ENCODE data around the gene AFDN.

AFDN gene

GRCh38 chr6:167797011-167797471, 29.7 kb upstream of the AFDN start:
- TF ChIP-seq CTCF (IDR thresholded peaks at IDR 0.05; ENCODE audit: low read depth, low read length), result no peak
- H3K4me3 ChIP-seq (ENCODE audit: low read depth, low read length), result no peak overlapping the region

DNA sequence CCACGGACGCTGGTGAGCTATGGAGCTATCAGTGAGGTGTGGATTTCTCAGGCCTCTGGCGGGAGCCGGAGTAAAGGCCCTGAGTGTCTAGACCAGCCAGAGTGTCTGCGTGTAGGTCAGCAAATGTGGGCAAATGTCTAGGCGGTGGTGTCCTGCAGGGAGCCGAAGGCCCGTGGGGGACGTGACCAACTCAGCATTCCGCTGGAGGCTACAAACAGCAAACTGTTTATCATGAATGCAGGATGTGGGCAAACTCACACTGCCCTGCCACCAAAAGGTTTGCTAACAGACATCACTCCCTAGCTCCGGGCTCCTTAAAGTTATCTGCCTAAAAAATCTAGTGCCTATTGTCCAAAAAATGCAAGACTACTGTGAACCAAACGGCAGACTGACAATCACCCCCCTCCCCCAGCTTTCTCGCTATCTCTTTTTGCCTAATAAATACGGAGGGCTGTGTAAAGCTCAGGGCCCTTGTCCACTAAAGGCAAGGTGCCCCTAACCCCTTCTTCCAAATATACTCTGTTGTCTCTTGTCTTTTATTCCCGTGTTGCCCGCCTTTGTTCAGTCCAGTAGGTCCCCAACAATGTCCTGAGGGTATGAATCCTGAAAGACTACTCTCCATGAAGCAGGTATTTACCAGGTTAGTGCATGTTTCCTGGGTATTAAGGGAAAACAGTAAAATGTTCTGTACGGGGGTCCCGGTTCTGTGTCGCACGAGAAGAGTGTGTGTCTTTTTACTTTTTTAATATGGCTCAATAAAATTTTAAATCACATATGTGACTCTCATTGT, 29.0 kb upstream of the AFDN start:
- TF ChIP-seq CTCF (IDR thresholded peaks at IDR 0.05; ENCODE audit: low read depth, low read length), result no peak
- H3K4me3 ChIP-seq (ENCODE audit: low read depth, low read length), result no peak overlapping the region

DNA sequence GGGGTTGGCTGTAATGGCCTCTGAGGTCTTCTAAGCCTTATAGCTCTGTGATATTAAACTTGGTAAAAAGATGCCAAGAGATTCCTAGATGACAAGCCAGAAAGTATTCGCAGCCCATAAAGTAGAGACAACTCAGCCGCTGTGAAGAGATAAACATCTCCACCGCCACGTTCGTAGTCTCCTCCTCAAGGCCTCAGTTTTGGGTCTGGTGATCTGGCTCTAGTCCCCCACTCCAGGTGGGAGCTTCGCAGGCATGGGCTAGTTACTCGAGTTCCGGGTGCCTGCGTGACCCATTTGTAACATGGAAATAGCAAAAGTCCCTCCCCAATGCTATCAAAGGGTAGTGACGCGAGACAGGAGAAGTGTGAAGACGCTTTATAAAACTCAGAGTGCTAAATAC, 28.3 kb upstream of the AFDN start:
- no peak for TF ChIP-seq CTCF (IDR thresholded peaks at IDR 0.05; ENCODE audit: low read depth, low read length)
- no peak overlapping the region for H3K4me3 ChIP-seq (ENCODE audit: low read depth, low read length)

DNA sequence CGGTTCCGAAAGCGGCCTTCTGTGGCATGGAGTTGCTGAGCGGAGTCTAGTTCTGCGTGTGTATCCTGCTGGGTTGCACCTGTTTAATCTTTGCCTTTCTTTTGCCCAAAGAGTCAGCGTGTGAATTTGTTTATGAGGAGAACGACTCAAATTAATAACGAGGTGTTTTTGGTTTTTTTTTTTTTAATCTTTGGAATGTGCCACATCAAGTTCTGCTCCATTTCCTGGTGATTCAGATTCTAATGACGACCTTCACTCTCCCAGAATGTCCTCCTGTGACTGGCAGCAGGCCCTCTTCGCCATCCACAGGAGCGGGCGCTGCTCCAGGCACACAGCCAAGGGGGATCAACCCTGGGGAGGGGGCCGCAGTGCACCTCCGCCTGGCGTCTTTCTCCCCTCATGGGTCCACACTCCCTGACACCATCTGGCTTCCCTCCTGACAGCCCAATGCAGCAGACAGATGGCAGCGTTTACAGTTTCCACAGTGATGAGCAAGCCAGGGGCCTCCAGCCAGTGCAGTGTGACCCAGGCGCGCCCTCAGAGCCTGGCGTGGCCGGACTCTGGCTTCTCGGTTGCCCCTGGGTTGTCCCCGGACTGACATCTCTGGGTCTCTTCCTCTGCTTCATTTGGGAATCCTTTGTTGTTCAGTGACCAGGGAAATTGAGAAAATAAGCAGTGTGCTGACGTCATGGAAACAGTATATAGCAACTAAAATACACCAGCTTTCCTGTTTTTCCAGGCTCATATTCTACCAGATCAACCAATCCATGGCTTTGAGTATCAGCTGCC, 27.5 kb upstream of the AFDN start:
- H3K4me3 ChIP-seq (ENCODE audit: low read depth, low read length), result no peak overlapping the region
- no peak for TF ChIP-seq CTCF (IDR thresholded peaks at IDR 0.05; ENCODE audit: low read depth, low read length)

GRCh38 chr6:167800549-167800948, 26.2 kb upstream of the AFDN start:
- no peak overlapping the region for H3K4me3 ChIP-seq (ENCODE audit: low read depth, low read length)
- no peak for TF ChIP-seq CTCF (IDR thresholded peaks at IDR 0.05; ENCODE audit: low read depth, low read length)

DNA sequence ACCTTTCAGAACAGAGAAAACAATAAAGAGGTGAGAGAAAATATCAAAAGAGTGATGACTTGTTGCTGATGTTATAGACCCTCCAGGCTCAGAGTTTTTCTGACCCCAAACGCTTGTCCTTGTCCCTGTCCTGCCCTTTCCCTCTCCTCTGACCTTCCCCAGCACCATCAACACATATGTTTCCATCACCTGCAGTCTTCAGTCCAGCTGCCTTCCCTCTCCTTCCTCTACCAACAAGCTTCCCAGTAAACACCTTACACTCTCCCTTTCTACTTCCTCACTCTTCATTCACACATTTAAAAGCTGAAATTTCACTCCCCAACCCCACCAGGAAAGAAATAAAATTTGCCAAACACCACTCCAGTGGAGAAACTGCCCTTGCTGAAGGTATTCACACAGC, 25.4 kb upstream of the AFDN start:
- no peak for TF ChIP-seq CTCF (IDR thresholded peaks at IDR 0.05; ENCODE audit: low read depth, low read length)
- H3K4me3 ChIP-seq (ENCODE audit: low read depth, low read length), result no peak overlapping the region

- no peak overlapping the region for H3K4me3 ChIP-seq (ENCODE audit: low read depth, low read length)
- TF ChIP-seq CTCF (IDR thresholded peaks at IDR 0.05; ENCODE audit: low read depth, low read length), result no peak
Measured at GRCh38 chr6:167802339-167802738, 24.4 kb upstream of the AFDN start.
